SK-N-MC (cell line): Measurements from ENCODE around the gene PLEKHS1.

Experiments
- EZH2 ChIP-seq: fragments of 200-600 bp; sonication (generic); IDR thresholded peaks from one replicate; pipeline ENCODE4 v1.6.1; 2017; ENCODE audit warnings: antibody characterized with exemption
- FOXP2 ChIP-seq: optimal IDR thresholded peaks from 2 replicates; pipeline ENCODE3; 2011; ENCODE audit warnings: mild to moderate bottlenecking, moderate library complexity; ENCODE audit not compliant: insufficient read depth; ENCODE audit errors: extremely low read length, control extremely low read depth
- POLR2AphosphoS5 ChIP-seq: IDR thresholded peaks from 2 replicates; pipeline ENCODE4 v1.6.1; 2012; ENCODE audit warnings: mild to moderate bottlenecking, low read depth, low read length, borderline replicate concordance

GRCh38 chr10:113740850-113741249, 10.6 kb upstream of the PLEKHS1 start:
- TF ChIP-seq POLR2AphosphoS5 (no peak), EZH2 (no peak), FOXP2 (no peak)
